ENCODE data around the gene MRPL19. TPM values are rescaled to one million over a fixed set of nuclear protein-coding genes. Genes with fewer than 3 reads are reported as not detected.

MRPL19 gene
- total and polyA plus RNA-seq, 2 experiments from 2014 or later = 65.5 to 149 TPM

GRCh38 chr2:75676464-75676863 lies 29.9 kb downstream of the MRPL19 start:
- no peak overlapping the region for H3K4me3 Mint-ChIP-seq

More at GRCh38 chr2:75676464-75676863, 29.9 kb downstream of the MRPL19 start:
- Histone ChIP-seq H2AFZ (no peak overlapping the region), H3K4me1 (ENCODE audit: insufficient read depth) (no peaks in the 10 kb centered on the region), H3K4me3 (no peak overlapping the region), H3K36me3 (ENCODE audit: insufficient read depth) (no peaks in the 10 kb centered on the region; the same call in 1 of the 2 replicates), H3F3A (replicated peaks; ENCODE audit: low read depth) (no peaks in the 10 kb centered on the region), H3K4me2 (no peak overlapping the region), H3K79me2 (replicated peaks; ENCODE audit: insufficient read depth) (no peaks in the 10 kb centered on the region), H4K20me1 (replicated peaks; ENCODE audit: insufficient read depth) (no peaks in the 10 kb centered on the region; the same call in 1 of the 2 replicates), H3K9me2 (ENCODE audit: insufficient read depth) (no peaks in the 10 kb centered on the region), H3K27me3 (ENCODE audit: insufficient read depth) (no peaks in the 10 kb centered on the region), H3K27ac (ENCODE audit: low read depth) (no peak overlapping the region)
- TF ChIP-seq EZH2 (IDR thresholded peaks at IDR 0.05; ENCODE audit: low read depth, unreplicated experiment) (no peak), JUNB (IDR thresholded peaks at IDR 0.05; ENCODE audit: unreplicated experiment) (no peak), ZNF114 (CRISPR knock-in tag; IDR thresholded peaks at IDR 0.05) (no peak), ZNF331 (CRISPR knock-in tag; IDR thresholded peaks at IDR 0.05; ENCODE audit: low read depth) (no peak), NANOG (IDR thresholded peaks at IDR 0.05; ENCODE audit: borderline replicate concordance) (no peak), CREB1 (CRISPR knock-in tag; IDR thresholded peaks at IDR 0.05; ENCODE audit: low read depth) (no peak), ZNF462 (CRISPR knock-in tag; IDR thresholded peaks at IDR 0.05) (no peak), EZH2phosphoT487 (IDR thresholded peaks at IDR 0.05; ENCODE audit: unreplicated experiment) (no peak), ETS1 (IDR thresholded peaks at IDR 0.05) (no peak), STAT1 (IDR thresholded peaks at IDR 0.05; ENCODE audit: unreplicated experiment) (no peak), POLR2AphosphoS5 (IDR thresholded peaks at IDR 0.05; ENCODE audit: low read depth) (no peak)
- TF ChIP-seq, protein P1, sequence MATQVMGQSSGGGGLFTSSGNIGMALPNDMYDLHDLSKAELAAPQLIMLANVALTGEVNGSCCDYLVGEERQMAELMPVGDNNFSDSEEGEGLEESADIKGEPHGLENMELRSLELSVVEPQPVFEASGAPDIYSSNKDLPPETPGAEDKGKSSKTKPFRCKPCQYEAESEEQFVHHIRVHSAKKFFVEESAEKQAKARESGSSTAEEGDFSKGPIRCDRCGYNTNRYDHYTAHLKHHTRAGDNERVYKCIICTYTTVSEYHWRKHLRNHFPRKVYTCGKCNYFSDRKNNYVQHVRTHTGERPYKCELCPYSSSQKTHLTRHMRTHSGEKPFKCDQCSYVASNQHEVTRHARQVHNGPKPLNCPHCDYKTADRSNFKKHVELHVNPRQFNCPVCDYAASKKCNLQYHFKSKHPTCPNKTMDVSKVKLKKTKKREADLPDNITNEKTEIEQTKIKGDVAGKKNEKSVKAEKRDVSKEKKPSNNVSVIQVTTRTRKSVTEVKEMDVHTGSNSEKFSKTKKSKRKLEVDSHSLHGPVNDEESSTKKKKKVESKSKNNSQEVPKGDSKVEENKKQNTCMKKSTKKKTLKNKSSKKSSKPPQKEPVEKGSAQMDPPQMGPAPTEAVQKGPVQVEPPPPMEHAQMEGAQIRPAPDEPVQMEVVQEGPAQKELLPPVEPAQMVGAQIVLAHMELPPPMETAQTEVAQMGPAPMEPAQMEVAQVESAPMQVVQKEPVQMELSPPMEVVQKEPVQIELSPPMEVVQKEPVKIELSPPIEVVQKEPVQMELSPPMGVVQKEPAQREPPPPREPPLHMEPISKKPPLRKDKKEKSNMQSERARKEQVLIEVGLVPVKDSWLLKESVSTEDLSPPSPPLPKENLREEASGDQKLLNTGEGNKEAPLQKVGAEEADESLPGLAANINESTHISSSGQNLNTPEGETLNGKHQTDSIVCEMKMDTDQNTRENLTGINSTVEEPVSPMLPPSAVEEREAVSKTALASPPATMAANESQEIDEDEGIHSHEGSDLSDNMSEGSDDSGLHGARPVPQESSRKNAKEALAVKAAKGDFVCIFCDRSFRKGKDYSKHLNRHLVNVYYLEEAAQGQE (IDR thresholded peaks at IDR 0.05; ENCODE audit: unreplicated experiment) = no peak
- TF ChIP-seq, protein P2, sequence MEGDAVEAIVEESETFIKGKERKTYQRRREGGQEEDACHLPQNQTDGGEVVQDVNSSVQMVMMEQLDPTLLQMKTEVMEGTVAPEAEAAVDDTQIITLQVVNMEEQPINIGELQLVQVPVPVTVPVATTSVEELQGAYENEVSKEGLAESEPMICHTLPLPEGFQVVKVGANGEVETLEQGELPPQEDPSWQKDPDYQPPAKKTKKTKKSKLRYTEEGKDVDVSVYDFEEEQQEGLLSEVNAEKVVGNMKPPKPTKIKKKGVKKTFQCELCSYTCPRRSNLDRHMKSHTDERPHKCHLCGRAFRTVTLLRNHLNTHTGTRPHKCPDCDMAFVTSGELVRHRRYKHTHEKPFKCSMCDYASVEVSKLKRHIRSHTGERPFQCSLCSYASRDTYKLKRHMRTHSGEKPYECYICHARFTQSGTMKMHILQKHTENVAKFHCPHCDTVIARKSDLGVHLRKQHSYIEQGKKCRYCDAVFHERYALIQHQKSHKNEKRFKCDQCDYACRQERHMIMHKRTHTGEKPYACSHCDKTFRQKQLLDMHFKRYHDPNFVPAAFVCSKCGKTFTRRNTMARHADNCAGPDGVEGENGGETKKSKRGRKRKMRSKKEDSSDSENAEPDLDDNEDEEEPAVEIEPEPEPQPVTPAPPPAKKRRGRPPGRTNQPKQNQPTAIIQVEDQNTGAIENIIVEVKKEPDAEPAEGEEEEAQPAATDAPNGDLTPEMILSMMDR (conservative IDR thresholded peaks at IDR 0.05; ENCODE audit: low read depth in 2 of 2) = no peak
- no peak overlapping the region for H3K27ac Mint-ChIP-seq
- H3K4me1 Mint-ChIP-seq = no peaks in the 10 kb centered on the region
- H3K9me3 Mint-ChIP-seq = no peaks in the 10 kb centered on the region
- ATAC-seq = no peak
- H3K27me3 Mint-ChIP-seq (ENCODE audit: insufficient read depth, low read depth, poor library complexity) = no peaks in the 10 kb centered on the region
- H3K36me3 Mint-ChIP-seq (ENCODE audit: low read depth) = peaks cover 24% of the 10 kb centered on the region
- no peak for DNase-seq (ENCODE audit: low spot score)

All from GM23338 (cell line).